ENCODE data around the gene CYBB.

CYBB gene

GRCh38 chrX:37746218-37746941 lies 33.5 kb upstream of the CYBB start:
- no peak for ATAC-seq
- TF ChIP-seq SNAI2 (CRISPR knock-in tag; IDR thresholded peaks at IDR 0.05) (no peak), GLIS3 (CRISPR knock-in tag; IDR thresholded peaks at IDR 0.05) (no peak), POU6F1 (CRISPR knock-in tag; IDR thresholded peaks at IDR 0.05; ENCODE audit: borderline replicate concordance, low read depth) (no peak), RARB (CRISPR knock-in tag; IDR thresholded peaks at IDR 0.05) (no peak), TCF4 (CRISPR knock-in tag; IDR thresholded peaks at IDR 0.05; ENCODE audit: borderline replicate concordance) (no peak), ZC3H10 (CRISPR knock-in tag; IDR thresholded peaks at IDR 0.05) (no peak), ZNF70 (CRISPR knock-in tag; IDR thresholded peaks at IDR 0.05) (no peak), ISL1 (CRISPR knock-in tag; IDR thresholded peaks at IDR 0.05) (no peak), PPARA (CRISPR knock-in tag; IDR thresholded peaks at IDR 0.05; ENCODE audit: borderline replicate concordance) (no peak)

- TF ChIP-seq OSR1 (CRISPR knock-in tag; IDR thresholded peaks at IDR 0.05) (no peak), BACH2 (CRISPR knock-in tag; IDR thresholded peaks at IDR 0.05; ENCODE audit: borderline replicate concordance) (no peak), ZC3H10 (CRISPR knock-in tag; IDR thresholded peaks at IDR 0.05) (no peak), POU6F1 (CRISPR knock-in tag; IDR thresholded peaks at IDR 0.05; ENCODE audit: borderline replicate concordance, low read depth) (no peak), PATZ1 (CRISPR knock-in tag; IDR thresholded peaks at IDR 0.05; ENCODE audit: borderline replicate concordance) (no peak), ISL1 (CRISPR knock-in tag; IDR thresholded peaks at IDR 0.05) (no peak), ZFP30 (CRISPR knock-in tag; IDR thresholded peaks at IDR 0.05) (no peak), TCF4 (CRISPR knock-in tag; IDR thresholded peaks at IDR 0.05; ENCODE audit: borderline replicate concordance) (no peak), CSRNP3 (CRISPR knock-in tag; IDR thresholded peaks at IDR 0.05) (no peak), SNAI2 (CRISPR knock-in tag; IDR thresholded peaks at IDR 0.05) (no peak), ZFP3 (CRISPR knock-in tag; IDR thresholded peaks at IDR 0.05) (no peak), TOX (CRISPR knock-in tag; IDR thresholded peaks at IDR 0.05; ENCODE audit: borderline replicate concordance) (no peak), GLIS3 (CRISPR knock-in tag; IDR thresholded peaks at IDR 0.05) (no peak), ZNF70 (CRISPR knock-in tag; IDR thresholded peaks at IDR 0.05) (no peak), ZNF8 (CRISPR knock-in tag; IDR thresholded peaks at IDR 0.05) (no peak), TSHZ2 (CRISPR knock-in tag; IDR thresholded peaks at IDR 0.05) (no peak), ESRRG (CRISPR knock-in tag; IDR thresholded peaks at IDR 0.05) (no peak)
- no peak for ATAC-seq
Measured at GRCh38 chrX:37746951-37747350, 32.9 kb upstream of the CYBB start.

- ATAC-seq = no peak
- no peak for TF ChIP-seq TSHZ2 (CRISPR knock-in tag; IDR thresholded peaks at IDR 0.05)
- no peak for TF ChIP-seq ZFP30 (CRISPR knock-in tag; IDR thresholded peaks at IDR 0.05)
- TF ChIP-seq CREB5 (CRISPR knock-in tag; IDR thresholded peaks at IDR 0.05; ENCODE audit: low read depth) = no peak
- no peak for TF ChIP-seq ZC3H10 (CRISPR knock-in tag; IDR thresholded peaks at IDR 0.05)
- TF ChIP-seq PPARA (CRISPR knock-in tag; IDR thresholded peaks at IDR 0.05; ENCODE audit: borderline replicate concordance) = no peak
- no peak for TF ChIP-seq CSDC2 (CRISPR knock-in tag; IDR thresholded peaks at IDR 0.05)
- TF ChIP-seq ARNTL (CRISPR knock-in tag; IDR thresholded peaks at IDR 0.05; ENCODE audit: borderline replicate concordance, low read depth) = no peak
- TF ChIP-seq OSR1 (CRISPR knock-in tag; IDR thresholded peaks at IDR 0.05) = no peak
Measured at GRCh38 chrX:37752281-37752680, 27.6 kb upstream of the CYBB start.
